GM18870 (cell line): ENCODE data around the gene SHQ1.
"Not testable (repeated sequence)": the region's sequence is repeated elsewhere in the genome, so short reads cannot be mapped to it uniquely, and the experiment has no call there.

Experiments
- ATAC-seq: cut with Tn5 transposase; IDR thresholded peaks from one replicate; pipeline ENCODE4 v1.9.1; 2021; ENCODE audit warnings: moderate library complexity; ENCODE audit not compliant: unreplicated experiment

Gene SHQ1

DNA sequence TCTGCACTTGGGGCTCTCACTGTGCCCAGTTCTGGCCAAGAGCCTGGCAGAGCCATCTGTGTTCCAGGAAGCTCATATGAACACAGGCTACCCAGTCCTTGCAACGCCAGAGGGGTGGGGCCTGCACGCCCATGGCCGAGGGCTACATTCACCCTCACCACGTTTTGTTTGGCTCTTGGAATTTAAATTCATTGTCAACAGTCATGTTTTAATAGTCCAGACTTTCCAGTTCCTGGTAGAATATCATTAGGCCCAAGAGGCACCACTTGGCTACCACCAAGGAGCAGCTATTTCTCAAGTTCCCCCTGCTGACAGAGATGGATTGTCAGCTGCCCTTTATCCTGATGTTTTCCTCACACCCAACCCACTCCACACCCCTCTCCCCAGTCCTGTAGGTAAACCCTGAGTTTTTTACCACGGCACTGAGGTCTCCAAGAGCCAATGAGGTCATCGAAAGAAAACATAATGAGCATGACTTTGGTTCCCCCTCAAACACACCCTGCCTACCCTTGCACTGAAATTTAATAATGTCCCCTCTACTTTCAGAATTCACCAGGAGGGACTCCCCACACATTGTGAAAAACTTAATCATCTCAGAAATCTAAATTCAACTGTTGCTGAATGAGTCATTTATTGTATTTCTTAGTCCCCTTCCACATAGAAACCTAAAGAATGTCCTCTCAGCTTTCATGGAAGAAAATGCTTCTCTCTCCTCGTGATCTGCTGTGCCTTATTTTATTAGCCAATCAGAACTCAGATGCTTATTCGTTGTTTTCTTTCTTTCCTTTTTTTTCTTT is 125.1 kb downstream of the SHQ1 start:
- no peak for ATAC-seq

- ATAC-seq, result no peak
These were observed 126.4 kb downstream of the SHQ1 start for GRCh38 chr3:72721683-72722381.

DNA sequence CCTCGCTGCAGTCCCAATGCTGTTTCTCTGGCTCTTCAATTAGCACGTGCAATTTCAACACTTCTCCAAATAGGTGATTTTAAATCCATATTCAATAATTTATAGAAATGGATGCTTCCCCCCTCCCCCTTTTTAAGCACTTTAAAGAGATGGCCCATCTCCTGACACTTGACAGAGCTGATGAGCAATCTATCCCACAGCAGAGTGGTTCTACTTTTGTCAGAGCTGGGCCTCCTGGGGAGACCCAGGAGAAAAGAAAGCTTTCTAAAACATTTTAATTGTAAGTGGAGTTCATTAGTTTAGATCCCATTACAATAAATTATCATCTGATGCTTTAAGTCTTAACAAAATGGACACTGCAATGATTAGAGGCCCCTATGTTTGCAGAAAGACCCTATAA is 127.7 kb downstream of the SHQ1 start:
- no peak for ATAC-seq

DNA sequence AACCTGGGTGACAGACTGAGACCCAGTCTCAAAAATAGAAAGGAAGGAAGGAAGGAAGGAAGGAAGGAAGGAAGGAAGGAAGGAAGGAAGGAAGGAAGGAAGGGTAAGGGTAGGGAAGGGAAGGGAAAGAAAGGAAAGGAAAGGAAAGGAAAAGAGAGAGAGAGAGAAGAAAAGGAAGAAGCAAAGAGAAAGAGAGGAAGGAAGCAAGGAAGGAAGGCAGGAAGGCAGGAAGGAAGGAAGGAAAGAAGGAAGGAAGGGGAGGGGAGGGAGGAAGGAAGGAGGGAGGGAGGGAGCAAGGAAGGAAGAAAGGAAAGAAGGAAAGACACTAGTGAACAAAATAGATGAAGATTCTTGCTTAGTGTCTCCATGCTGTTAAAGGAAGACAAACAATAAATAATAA is 129.1 kb downstream of the SHQ1 start:
- ATAC-seq, result no peak

- ATAC-seq, result not testable (repeated sequence)
These were observed 134.1 kb downstream of the SHQ1 start for GRCh38 chr3:72714135-72714534.

DNA sequence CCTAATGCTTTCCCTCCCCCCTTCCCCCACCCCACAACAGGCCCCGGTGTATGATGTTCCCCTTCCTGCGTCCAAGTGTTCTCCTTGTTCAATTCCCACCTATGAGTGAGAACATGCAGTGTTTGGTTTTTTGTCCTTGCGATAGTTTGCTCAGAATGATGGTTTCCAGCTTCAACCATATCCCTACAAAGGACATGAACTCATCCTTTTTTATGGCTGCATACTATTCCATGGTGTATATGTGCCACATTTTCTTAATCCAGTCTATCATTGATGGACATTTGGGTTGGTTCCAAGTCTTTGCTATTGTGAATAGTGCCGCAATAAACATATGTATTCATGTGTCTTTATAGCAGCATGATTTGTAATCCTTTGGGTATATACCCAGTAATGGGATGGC is 137.8 kb downstream of the SHQ1 start:
- not testable (repeated sequence) for ATAC-seq

DNA sequence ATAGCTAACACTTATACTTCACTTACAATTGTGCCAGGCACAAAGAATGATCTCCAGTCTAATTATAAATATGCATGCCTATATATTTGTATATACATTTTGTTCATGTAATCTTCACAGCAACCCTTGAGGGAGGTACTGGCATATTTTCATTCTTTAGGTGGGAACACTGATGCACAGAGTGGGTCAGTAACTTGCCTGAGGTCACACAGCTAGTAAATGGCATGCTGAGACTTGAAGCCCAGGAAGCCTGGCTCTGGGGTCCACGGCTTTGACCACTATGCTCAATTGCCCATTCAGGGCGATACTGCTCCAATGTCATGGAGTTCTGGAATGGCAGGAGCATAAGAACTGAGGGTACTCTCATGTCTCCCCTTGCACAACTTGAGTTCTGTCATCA is 139.8 kb downstream of the SHQ1 start:
- no peak for ATAC-seq

- no peak for ATAC-seq
These were observed 145.2 kb downstream of the SHQ1 start for GRCh38 chr3:72702997-72703396.

DNA sequence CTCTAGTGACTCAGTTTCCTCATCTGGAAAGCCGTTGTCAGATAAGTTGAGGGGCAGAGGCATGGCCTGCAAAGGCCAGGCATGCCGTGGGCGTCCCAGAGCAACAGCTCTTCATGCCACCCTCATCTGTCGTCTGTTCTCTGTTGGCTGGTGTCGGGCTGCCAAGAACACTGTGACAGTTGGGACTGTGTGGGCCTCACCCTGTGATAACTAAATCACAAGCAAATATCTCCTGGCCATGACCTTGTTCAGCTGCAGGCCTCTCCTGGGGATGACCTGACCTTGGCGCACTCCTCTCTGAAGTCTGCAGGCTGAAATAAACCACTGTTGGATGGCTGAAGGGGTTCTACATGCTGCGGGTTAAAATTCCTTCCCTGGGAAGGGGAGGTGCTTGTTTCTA is 145.9 kb downstream of the SHQ1 start:
- ATAC-seq, result no peak

DNA sequence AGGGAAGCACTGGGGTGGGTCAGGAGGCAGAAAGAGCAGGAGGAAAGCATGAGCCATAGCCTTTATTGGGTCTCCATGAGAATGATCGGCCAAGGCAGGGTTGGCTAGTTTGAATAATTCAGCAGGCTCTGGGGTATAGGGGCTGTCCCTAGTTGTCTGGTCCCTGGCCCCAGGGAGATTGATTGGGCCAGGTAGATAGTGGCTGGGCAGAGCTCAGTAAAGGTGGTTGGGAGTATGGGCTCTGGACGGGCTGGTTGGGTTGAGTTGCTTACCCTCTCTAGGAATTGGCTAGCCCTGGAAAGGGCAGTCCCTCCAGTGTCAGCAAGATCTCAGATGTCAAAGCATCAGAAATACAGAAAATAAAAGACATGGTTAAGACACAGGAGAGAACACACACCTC is 148.1 kb downstream of the SHQ1 start:
- ATAC-seq, result no peak

DNA sequence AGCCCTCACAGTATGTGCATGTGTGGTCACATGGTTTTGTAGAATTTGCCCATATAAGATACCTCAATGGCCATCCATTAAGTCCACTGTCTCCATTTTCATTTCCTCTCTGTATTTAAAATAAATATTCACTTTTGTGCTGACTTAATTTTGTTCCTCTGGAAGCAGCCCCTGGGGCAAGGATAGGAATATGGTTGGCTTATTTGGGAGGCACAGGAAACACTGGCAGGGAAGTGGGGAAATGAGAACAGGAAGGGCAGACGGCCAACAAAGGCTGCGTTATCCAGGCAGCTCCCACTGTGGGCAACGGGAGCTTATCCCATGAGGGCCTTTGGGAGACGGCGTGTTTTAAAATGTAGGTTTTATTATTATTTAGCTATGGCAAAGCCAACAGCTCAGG is 148.6 kb downstream of the SHQ1 start:
- no peak for ATAC-seq
